GM12878 (cell line): ENCODE data around the gene SNAP23. TPM values are rescaled to one million over a fixed set of nuclear protein-coding genes. Genes with fewer than 3 reads are reported as not detected.
A peak's percentile ranks its signal among the peaks of the same experiment; 100 is the strongest.

Experiments used
- ATF3 ChIP-seq: IDR thresholded peaks from 2 replicates; pipeline ENCODE4 v1.6.1; 2011; ENCODE audit warnings: low read depth, mild to moderate bottlenecking, low read length, moderate library complexity, borderline replicate concordance; ENCODE audit errors: extremely low read depth
- BCL11A ChIP-seq: IDR thresholded peaks from 2 replicates; pipeline ENCODE4 v1.6.1; 2011; ENCODE audit warnings: low read depth, low read length
- CTCF ChIP-seq, 3 experiments: IDR thresholded peaks in 2 of 3; conservative IDR thresholded peaks in 1 of 3; 2 replicates each; pipeline ENCODE4 v1.5.1; 2011; ENCODE audit warnings: low read depth in 3 of 3, low read length in 3 of 3, mild to moderate bottlenecking in 3 of 3, control low read depth in 2 of 3, moderate library complexity in 2 of 3, inconsistent platforms in 1 of 3, mixed read lengths in 1 of 3; ENCODE audit not compliant: control insufficient read depth in 2 of 3, insufficient read depth in 1 of 3; ENCODE audit errors: extremely low read depth in 1 of 3
- CUX1 ChIP-seq: IDR thresholded peaks from 2 replicates; pipeline ENCODE4 v1.6.1; 2012; ENCODE audit warnings: improper control_type of control experiment, low read depth, low read length; ENCODE audit not compliant: insufficient replicate concordance
- JUNB ChIP-seq: IDR thresholded peaks from 2 replicates; pipeline ENCODE4 v1.6.1; 2016; ENCODE audit warnings: antibody characterized with exemption, mild to moderate bottlenecking
- MEF2A ChIP-seq: IDR thresholded peaks from 2 replicates; pipeline ENCODE4 v1.6.1; 2011; ENCODE audit warnings: low read depth, mild to moderate bottlenecking, low read length, moderate library complexity; ENCODE audit not compliant: insufficient read depth
- MLLT1 ChIP-seq: fragments of 450-650 bp; IDR thresholded peaks from 2 replicates; pipeline ENCODE4 v1.6.1; 2016; ENCODE audit warnings: mild to moderate bottlenecking
- MXI1 ChIP-seq: fragments of 150-350 bp; IDR thresholded peaks from 2 replicates; pipeline ENCODE4 v1.6.1; 2011; ENCODE audit warnings: low read depth, mild to moderate bottlenecking, inconsistent platforms, low read length, improper control_type of control experiment
- MYB ChIP-seq: fragments of 150-350 bp; IDR thresholded peaks from 2 replicates; pipeline ENCODE4 v1.6.1; 2014; ENCODE audit warnings: mild to moderate bottlenecking, low read depth, low read length, borderline replicate concordance
- NR2F1 ChIP-seq: fragments of 450-650 bp; conservative IDR thresholded peaks from 2 replicates; pipeline ENCODE4 v1.6.1; 2017; ENCODE audit warnings: mild to moderate bottlenecking
- NRF1 ChIP-seq: conservative IDR thresholded peaks from 2 replicates; pipeline ENCODE4 v1.6.1; 2011; ENCODE audit warnings: mild to moderate bottlenecking, low read depth, low read length, improper control_type of control experiment
- PBX3 ChIP-seq: IDR thresholded peaks from 2 replicates; pipeline ENCODE4 v1.6.1; 2011; ENCODE audit warnings: mild to moderate bottlenecking, low read depth, low read length, moderate library complexity; ENCODE audit not compliant: insufficient replicate concordance
- POLR2AphosphoS2 ChIP-seq: IDR thresholded peaks from 2 replicates; pipeline ENCODE4 v1.6.1; 2011; ENCODE audit warnings: low read depth, mild to moderate bottlenecking, low read length, improper control_type of control experiment, moderate library complexity
- SMAD1 ChIP-seq: fragments of 450-650 bp; IDR thresholded peaks from 2 replicates; pipeline ENCODE4 v1.6.1; 2018; ENCODE audit warnings: mild to moderate bottlenecking, low read depth; ENCODE audit not compliant: partially characterized antibody
- TAF1 ChIP-seq: IDR thresholded peaks from 2 replicates; pipeline ENCODE4 v1.6.1; 2011; ENCODE audit warnings: mild to moderate bottlenecking, low read depth, low read length, borderline replicate concordance
- TCF7 ChIP-seq: IDR thresholded peaks from 2 replicates; pipeline ENCODE4 v1.6.1; 2014; ENCODE audit warnings: antibody characterized with exemption, borderline replicate concordance
- ZNF207 ChIP-seq: fragments of 450-650 bp; IDR thresholded peaks from 2 replicates; pipeline ENCODE4 v1.6.1; 2014; ENCODE audit warnings: antibody characterized with exemption, mild to moderate bottlenecking, borderline replicate concordance
- polyA plus RNA-seq, 11 experiments: library from polyadenylated mRNA; depleted of rRNA in 4 of 11; unstranded in 6 of 11; stranded (reverse) in 5 of 11; fragments of >200 nt; fragmentation: Nextera tagmentation in 4 of 11; fragmentation: Illumina TruSeq in 1 of 11; extraction: Ambion mirVana in 4 of 11; extraction: Trizol in 1 of 11; gene quantifications; 1 replicate in 1 of 11; 2 replicates in 10 of 11; pipeline versions ENCODE4 v1.2.1 to v1.2.3, GENCODE V29; 2011 to 2016; ENCODE audit warnings: inconsistent platforms in 2 of 11, missing spikeins in 2 of 11, low read depth in 1 of 11
- total RNA-seq, 4 experiments: library from RNA; depleted of rRNA in 3 of 4; stranded (reverse); fragments of >200 nt in 3 of 4; fragmentation: Illumina TruSeq in 1 of 4; extraction: Trizol in 1 of 4; gene quantifications; 2 replicates each; pipeline versions ENCODE4 v1.2.1 to v1.2.3, GENCODE V29; 2013 to 2021

Gene SNAP23
- total and polyA plus RNA-seq, 10 of the 15 experiments (the other 5 are each of a cell fraction or from before 2014, with no cell fraction given) = 51.9 to 127 (median 74.6) TPM

- 0 out of 6 replicates have a peak, but pooled peaks of 1 of the 3 experiments have one; percentile 6 for TF ChIP-seq CTCF (IDR thresholded peaks at IDR 0.05 in 2 of 3, conservative IDR thresholded peaks at IDR 0.05 in 1 of 3; ENCODE audit: control insufficient read depth in 2 of 3, extremely low read depth in 1 of 3, insufficient read depth in 1 of 3, low read depth in 3 of 3, low read length in 3 of 3)
- TF ChIP-seq TCF7 = peak; percentile 68; the same call in 1 of the 2 replicates
- TF ChIP-seq MEF2A = peak; percentile 68; the same call in 1 of the 2 replicates
- TF ChIP-seq BCL11A = no peak
- TF ChIP-seq PBX3 = no peak
- TF ChIP-seq MLLT1 = peak; percentile 61; the same call in 1 of the 2 replicates
- TF ChIP-seq ATF3 = peak; percentile 66; the same call in 1 of the 2 replicates
- TF ChIP-seq MYB = peak; percentile 86
- no peak for TF ChIP-seq JUNB
- peak; percentile 75; the same call in 1 of the 2 replicates for TF ChIP-seq ZNF207
- peak; percentile 53 for TF ChIP-seq MXI1
- TF ChIP-seq NR2F1 = peak; percentile 81
- no peak for TF ChIP-seq CUX1
- peak; percentile 98 for TF ChIP-seq TAF1
- TF ChIP-seq POLR2AphosphoS2 = peak; percentile 46; the same call in 1 of the 2 replicates
- TF ChIP-seq NRF1 = peak; percentile 27; the same call in 1 of the 2 replicates
- peak; percentile 66 for TF ChIP-seq SMAD1
Measured at GRCh38 chr15:42490671-42491538, 4.5 kb upstream of the SNAP23 start, which contains the start of gene ZNF106 (continued).
